ENCODE measurements around the gene SUN2. TPM values are rescaled to one million over a fixed set of nuclear protein-coding genes. Genes with fewer than 3 reads are reported as not detected.
A peak's percentile ranks its signal among the peaks of the same experiment; 100 is the strongest.

The SUN2 gene
- total and polyA plus RNA-seq, 2 of the 13 experiments (the other 11 are each of a cell fraction or from before 2014, with no cell fraction given), result 45.6 to 56.6 TPM

DNA sequence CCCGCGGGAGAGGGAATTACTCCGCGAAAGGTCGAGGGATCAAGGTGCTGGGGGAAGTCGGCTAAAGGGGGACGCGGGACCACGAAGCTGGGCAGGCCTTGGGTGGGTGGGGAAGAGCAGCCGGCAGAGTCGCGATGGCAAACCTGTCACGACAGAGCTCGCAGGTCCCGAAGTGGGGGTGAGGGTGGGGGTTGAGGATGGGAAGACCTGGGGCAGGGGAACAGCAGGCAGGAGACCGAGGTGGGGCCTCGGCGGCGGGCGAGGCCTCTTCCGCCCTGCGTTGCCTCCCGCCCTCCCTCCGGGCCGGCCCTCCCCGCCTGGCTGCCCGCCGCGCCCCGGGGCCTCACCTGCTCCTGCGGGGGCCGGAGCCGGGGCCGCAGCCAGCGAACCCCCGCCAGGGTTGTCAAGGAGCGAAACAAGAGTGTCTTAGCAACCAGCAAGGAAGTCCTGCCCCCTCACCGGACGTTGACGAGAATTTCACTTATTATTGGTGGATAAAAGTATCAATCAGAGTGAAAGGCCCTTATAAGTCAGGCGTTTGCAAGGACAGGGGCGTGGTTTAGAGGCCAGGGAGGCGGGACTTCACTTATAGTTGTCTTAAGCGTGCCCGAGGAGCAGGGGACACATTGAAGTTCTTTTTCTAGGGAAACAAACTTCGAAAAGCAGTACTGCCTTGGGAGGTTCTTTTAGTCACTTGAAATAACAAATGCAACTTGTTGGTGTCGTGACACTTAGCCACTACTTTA is 38.1 kb upstream of the SUN2 start, which contains the start of gene DNAL4 (continued):
- TF ChIP-seq REL (CRISPR knock-in tag; conservative IDR thresholded peaks at IDR 0.05), result no peak
- no peak for TF ChIP-seq FOXJ3 (CRISPR knock-in tag; IDR thresholded peaks at IDR 0.05; ENCODE audit: borderline replicate concordance)
- no peak for TF ChIP-seq ZNF766 (CRISPR knock-in tag; IDR thresholded peaks at IDR 0.05; ENCODE audit: borderline replicate concordance)
- TF ChIP-seq NFYB (CRISPR knock-in tag; IDR thresholded peaks at IDR 0.05), result peak; percentile 87
- TF ChIP-seq ZMYM2 (CRISPR knock-in tag; IDR thresholded peaks at IDR 0.05), result no peak
- no peak for TF ChIP-seq ZNF274 (CRISPR knock-in tag; IDR thresholded peaks at IDR 0.05)
- TF ChIP-seq ZNF124 (CRISPR knock-in tag; IDR thresholded peaks at IDR 0.05), result no peak
- TF ChIP-seq ZNF225 (CRISPR knock-in tag; IDR thresholded peaks at IDR 0.05), result peak; percentile 38; the same call in 1 of the 2 replicates
- TF ChIP-seq NBN (conservative IDR thresholded peaks at IDR 0.05), result no peak
- TF ChIP-seq, protein P1, sequence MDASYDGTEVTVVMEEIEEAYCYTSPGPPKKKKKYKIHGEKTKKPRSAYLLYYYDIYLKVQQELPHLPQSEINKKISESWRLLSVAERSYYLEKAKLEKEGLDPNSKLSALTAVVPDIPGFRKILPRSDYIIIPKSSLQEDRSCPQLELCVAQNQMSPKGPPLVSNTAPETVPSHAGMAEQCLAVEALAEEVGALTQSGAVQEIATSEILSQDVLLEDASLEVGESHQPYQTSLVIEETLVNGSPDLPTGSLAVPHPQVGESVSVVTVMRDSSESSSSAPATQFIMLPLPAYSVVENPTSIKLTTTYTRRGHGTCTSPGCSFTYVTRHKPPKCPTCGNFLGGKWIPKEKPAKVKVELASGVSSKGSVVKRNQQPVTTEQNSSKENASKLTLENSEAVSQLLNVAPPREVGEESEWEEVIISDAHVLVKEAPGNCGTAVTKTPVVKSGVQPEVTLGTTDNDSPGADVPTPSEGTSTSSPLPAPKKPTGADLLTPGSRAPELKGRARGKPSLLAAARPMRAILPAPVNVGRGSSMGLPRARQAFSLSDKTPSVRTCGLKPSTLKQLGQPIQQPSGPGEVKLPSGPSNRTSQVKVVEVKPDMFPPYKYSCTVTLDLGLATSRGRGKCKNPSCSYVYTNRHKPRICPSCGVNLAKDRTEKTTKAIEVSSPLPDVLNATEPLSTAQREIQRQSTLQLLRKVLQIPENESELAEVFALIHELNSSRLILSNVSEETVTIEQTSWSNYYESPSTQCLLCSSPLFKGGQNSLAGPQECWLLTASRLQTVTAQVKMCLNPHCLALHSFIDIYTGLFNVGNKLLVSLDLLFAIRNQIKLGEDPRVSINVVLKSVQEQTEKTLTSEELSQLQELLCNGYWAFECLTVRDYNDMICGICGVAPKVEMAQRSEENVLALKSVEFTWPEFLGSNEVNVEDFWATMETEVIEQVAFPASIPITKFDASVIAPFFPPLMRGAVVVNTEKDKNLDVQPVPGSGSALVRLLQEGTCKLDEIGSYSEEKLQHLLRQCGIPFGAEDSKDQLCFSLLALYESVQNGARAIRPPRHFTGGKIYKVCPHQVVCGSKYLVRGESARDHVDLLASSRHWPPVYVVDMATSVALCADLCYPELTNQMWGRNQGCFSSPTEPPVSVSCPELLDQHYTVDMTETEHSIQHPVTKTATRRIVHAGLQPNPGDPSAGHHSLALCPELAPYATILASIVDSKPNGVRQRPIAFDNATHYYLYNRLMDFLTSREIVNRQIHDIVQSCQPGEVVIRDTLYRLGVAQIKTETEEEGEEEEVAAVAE (CRISPR knock-in tag; IDR thresholded peaks at IDR 0.05; ENCODE audit: borderline replicate concordance), result no peak
- TF ChIP-seq, protein P2, sequence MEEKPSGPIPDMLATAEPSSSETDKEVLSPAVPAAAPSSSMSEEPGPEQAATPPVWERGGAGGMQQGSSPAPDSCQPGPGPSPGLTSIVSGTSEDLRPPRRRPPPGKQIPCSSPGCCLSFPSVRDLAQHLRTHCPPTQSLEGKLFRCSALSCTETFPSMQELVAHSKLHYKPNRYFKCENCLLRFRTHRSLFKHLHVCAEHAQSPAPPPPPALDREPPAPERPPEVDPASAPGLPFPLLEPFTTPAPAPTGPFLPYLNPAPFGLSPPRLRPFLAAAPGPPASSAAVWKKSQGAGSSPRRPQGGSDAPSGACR (CRISPR knock-in tag; IDR thresholded peaks at IDR 0.05), result no peak
- TF ChIP-seq TCF7L2 (IDR thresholded peaks at IDR 0.05; ENCODE audit: low read depth, low read length), result no peak
- TF ChIP-seq ZFP36L2 (CRISPR knock-in tag; IDR thresholded peaks at IDR 0.05), result no peak
- TF ChIP-seq MAFK (conservative IDR thresholded peaks at IDR 0.05 in 1 of 2, IDR thresholded peaks at IDR 0.05 in 1 of 2; ENCODE audit: low read length in 2 of 2), result no peak
- TF ChIP-seq, protein P3, sequence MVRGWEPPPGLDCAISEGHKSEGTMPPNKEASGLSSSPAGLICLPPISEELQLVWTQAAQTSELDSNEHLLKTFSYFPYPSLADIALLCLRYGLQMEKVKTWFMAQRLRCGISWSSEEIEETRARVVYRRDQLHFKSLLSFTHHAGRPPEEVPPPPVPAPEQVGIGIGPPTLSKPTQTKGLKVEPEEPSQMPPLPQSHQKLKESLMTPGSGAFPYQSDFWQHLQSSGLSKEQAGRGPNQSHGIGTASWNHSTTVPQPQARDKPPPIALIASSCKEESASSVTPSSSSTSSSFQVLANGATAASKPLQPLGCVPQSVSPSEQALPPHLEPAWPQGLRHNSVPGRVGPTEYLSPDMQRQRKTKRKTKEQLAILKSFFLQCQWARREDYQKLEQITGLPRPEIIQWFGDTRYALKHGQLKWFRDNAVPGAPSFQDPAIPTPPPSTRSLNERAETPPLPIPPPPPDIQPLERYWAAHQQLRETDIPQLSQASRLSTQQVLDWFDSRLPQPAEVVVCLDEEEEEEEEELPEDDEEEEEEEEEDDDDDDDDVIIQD (CRISPR knock-in tag; IDR thresholded peaks at IDR 0.05; ENCODE audit: low read depth), result no peak
- TF ChIP-seq, protein P4, sequence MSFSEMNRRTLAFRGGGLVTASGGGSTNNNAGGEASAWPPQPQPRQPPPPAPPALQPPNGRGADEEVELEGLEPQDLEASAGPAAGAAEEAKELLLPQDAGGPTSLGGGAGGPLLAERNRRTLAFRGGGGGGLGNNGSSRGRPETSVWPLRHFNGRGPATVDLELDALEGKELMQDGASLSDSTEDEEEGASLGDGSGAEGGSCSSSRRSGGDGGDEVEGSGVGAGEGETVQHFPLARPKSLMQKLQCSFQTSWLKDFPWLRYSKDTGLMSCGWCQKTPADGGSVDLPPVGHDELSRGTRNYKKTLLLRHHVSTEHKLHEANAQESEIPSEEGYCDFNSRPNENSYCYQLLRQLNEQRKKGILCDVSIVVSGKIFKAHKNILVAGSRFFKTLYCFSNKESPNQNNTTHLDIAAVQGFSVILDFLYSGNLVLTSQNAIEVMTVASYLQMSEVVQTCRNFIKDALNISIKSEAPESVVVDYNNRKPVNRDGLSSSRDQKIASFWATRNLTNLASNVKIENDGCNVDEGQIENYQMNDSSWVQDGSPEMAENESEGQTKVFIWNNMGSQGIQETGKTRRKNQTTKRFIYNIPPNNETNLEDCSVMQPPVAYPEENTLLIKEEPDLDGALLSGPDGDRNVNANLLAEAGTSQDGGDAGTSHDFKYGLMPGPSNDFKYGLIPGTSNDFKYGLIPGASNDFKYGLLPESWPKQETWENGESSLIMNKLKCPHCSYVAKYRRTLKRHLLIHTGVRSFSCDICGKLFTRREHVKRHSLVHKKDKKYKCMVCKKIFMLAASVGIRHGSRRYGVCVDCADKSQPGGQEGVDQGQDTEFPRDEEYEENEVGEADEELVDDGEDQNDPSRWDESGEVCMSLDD (CRISPR knock-in tag; IDR thresholded peaks at IDR 0.05; ENCODE audit: borderline replicate concordance), result no peak
- 0 out of 2 replicates have a peak, but pooled peaks have one; percentile 25 for TF ChIP-seq ZNF329 (CRISPR knock-in tag; IDR thresholded peaks at IDR 0.05; ENCODE audit: low read depth)
- TF ChIP-seq RORA (CRISPR knock-in tag; IDR thresholded peaks at IDR 0.05), result no peak
- TF ChIP-seq ZNF615 (CRISPR knock-in tag; IDR thresholded peaks at IDR 0.05; ENCODE audit: borderline replicate concordance), result no peak
- peak; percentile 82 for TF ChIP-seq ZFY (CRISPR knock-in tag; IDR thresholded peaks at IDR 0.05)
- TF ChIP-seq ZNF10 (CRISPR knock-in tag; IDR thresholded peaks at IDR 0.05; ENCODE audit: borderline replicate concordance, low read depth), result no peak

All from HepG2 (cell line).